ENCODE measurements around the gene SDCCAG8. TPM values are rescaled to one million over a fixed set of nuclear protein-coding genes. Genes with fewer than 3 reads are reported as not detected.

Gene SDCCAG8
- total RNA-seq, 1 donor from 2014 or later: 25.4 TPM

- H3K27me3 Mint-ChIP-seq (ENCODE audit: low read depth): no peaks in the 10 kb centered on the region
- peaks cover 9% of the 10 kb centered on the region for H3K4me1 Mint-ChIP-seq (ENCODE audit: low read depth)
- no peaks in the 10 kb centered on the region for H3K9me3 Mint-ChIP-seq
- no peak overlapping the region for H3K4me3 Mint-ChIP-seq (ENCODE audit: low read depth)
- no peak for DNase-seq (ENCODE audit: low spot score)
- no peaks in the 10 kb centered on the region for H3K36me3 Mint-ChIP-seq (ENCODE audit: low read depth)
- intact Hi-C loops (cut with micrococcal nuclease): no loop called here
- H3K27ac Mint-ChIP-seq: no peak overlapping the region
Observed at GRCh38 chr1:243391355-243391754, 135.5 kb downstream of the SDCCAG8 start.

GRCh38 chr1:243393096-243393495 is 137.3 kb downstream of the SDCCAG8 start:
- Mint-ChIP-seq H3K36me3 (ENCODE audit: low read depth) (no peaks in the 10 kb centered on the region), H3K27me3 (ENCODE audit: low read depth) (no peaks in the 10 kb centered on the region)

GRCh38 chr1:243394066-243394465 is 138.2 kb downstream of the SDCCAG8 start:
- no peaks in the 10 kb centered on the region for H3K36me3 Mint-ChIP-seq (ENCODE audit: low read depth)
- intact Hi-C loops (cut with micrococcal nuclease): no loop called here
- H3K9me3 Mint-ChIP-seq: no peaks in the 10 kb centered on the region
- H3K4me1 Mint-ChIP-seq (ENCODE audit: low read depth): peaks cover 9% of the 10 kb centered on the region
- no peaks in the 10 kb centered on the region for H3K27me3 Mint-ChIP-seq (ENCODE audit: low read depth)
- H3K4me3 Mint-ChIP-seq (ENCODE audit: low read depth): no peak overlapping the region
- DNase-seq (ENCODE audit: low spot score): no peak
- H3K27ac Mint-ChIP-seq: no peak overlapping the region

More at GRCh38 chr1:243393096-243393495, 137.3 kb downstream of the SDCCAG8 start:
- no peak for DNase-seq (ENCODE audit: low spot score)
- H3K4me3 Mint-ChIP-seq (ENCODE audit: low read depth): no peak overlapping the region
- H3K9me3 Mint-ChIP-seq: no peaks in the 10 kb centered on the region
- peaks cover 9% of the 10 kb centered on the region for H3K4me1 Mint-ChIP-seq (ENCODE audit: low read depth)
- H3K27ac Mint-ChIP-seq: no peak overlapping the region
- intact Hi-C loops (cut with micrococcal nuclease): no loop called here

GRCh38 chr1:243394601-243395464 is 139.0 kb downstream of the SDCCAG8 start:
- Mint-ChIP-seq H3K4me3 (ENCODE audit: low read depth) (no peak overlapping the region), H3K27me3 (ENCODE audit: low read depth) (no peaks in the 10 kb centered on the region), H3K9me3 (no peaks in the 10 kb centered on the region), H3K4me1 (ENCODE audit: low read depth) (peaks cover 9% of the 10 kb centered on the region), H3K27ac (no peak overlapping the region), H3K36me3 (ENCODE audit: low read depth) (no peaks in the 10 kb centered on the region)
- intact Hi-C loops (cut with micrococcal nuclease): no loop called here
- no peak for DNase-seq (ENCODE audit: low spot score)

- Mint-ChIP-seq H3K4me1 (ENCODE audit: low read depth) (peaks cover 2% of the 10 kb centered on the region), H3K9me3 (no peaks in the 10 kb centered on the region), H3K27ac (no peak overlapping the region), H3K4me3 (ENCODE audit: low read depth) (no peak overlapping the region), H3K36me3 (ENCODE audit: low read depth) (no peaks in the 10 kb centered on the region), H3K27me3 (ENCODE audit: low read depth) (no peaks in the 10 kb centered on the region)
- intact Hi-C loops (cut with micrococcal nuclease): no loop called here
- DNase-seq (ENCODE audit: low spot score): no peak
Observed at GRCh38 chr1:243396424-243396823, 140.6 kb downstream of the SDCCAG8 start.

GRCh38 chr1:243396876-243397275 is 141.0 kb downstream of the SDCCAG8 start:
- Mint-ChIP-seq H3K27me3 (ENCODE audit: low read depth) (no peaks in the 10 kb centered on the region), H3K4me3 (ENCODE audit: low read depth) (no peak overlapping the region), H3K36me3 (ENCODE audit: low read depth) (no peaks in the 10 kb centered on the region), H3K9me3 (no peaks in the 10 kb centered on the region), H3K27ac (no peak overlapping the region), H3K4me1 (ENCODE audit: low read depth) (peaks cover 2% of the 10 kb centered on the region)
- no peak for DNase-seq (ENCODE audit: low spot score)
- intact Hi-C loops (cut with micrococcal nuclease): no loop called here

GRCh38 chr1:243397613-243398321 is 141.9 kb downstream of the SDCCAG8 start:
- intact Hi-C loops (cut with micrococcal nuclease): no loop called here
- no peaks in the 10 kb centered on the region for H3K27me3 Mint-ChIP-seq (ENCODE audit: low read depth)
- H3K9me3 Mint-ChIP-seq: no peaks in the 10 kb centered on the region
- peaks cover 2% of the 10 kb centered on the region for H3K4me1 Mint-ChIP-seq (ENCODE audit: low read depth)
- no peak overlapping the region for H3K4me3 Mint-ChIP-seq (ENCODE audit: low read depth)
- peaks cover 3% of the 10 kb centered on the region for H3K36me3 Mint-ChIP-seq (ENCODE audit: low read depth)
- no peak overlapping the region for H3K27ac Mint-ChIP-seq
- DNase-seq (ENCODE audit: low spot score): no peak

- no peak for DNase-seq (ENCODE audit: low spot score)
- Mint-ChIP-seq H3K9me3 (no peaks in the 10 kb centered on the region), H3K36me3 (ENCODE audit: low read depth) (peaks cover 3% of the 10 kb centered on the region), H3K4me3 (ENCODE audit: low read depth) (no peak overlapping the region), H3K27ac (no peak overlapping the region), H3K4me1 (ENCODE audit: low read depth) (peaks cover 2% of the 10 kb centered on the region), H3K27me3 (ENCODE audit: low read depth) (no peaks in the 10 kb centered on the region)
- intact Hi-C loops (cut with micrococcal nuclease): no loop called here
Observed at GRCh38 chr1:243399561-243400155, 143.8 kb downstream of the SDCCAG8 start.

GRCh38 chr1:243402868-243403267 is 147.0 kb downstream of the SDCCAG8 start:
- no peak overlapping the region for H3K4me3 Mint-ChIP-seq (ENCODE audit: low read depth)
- DNase-seq (ENCODE audit: low spot score): no peak
- H3K36me3 Mint-ChIP-seq (ENCODE audit: low read depth): peaks cover 10% of the 10 kb centered on the region
- intact Hi-C loops (cut with micrococcal nuclease): no loop called here
- no peak overlapping the region for H3K27ac Mint-ChIP-seq
- H3K9me3 Mint-ChIP-seq: no peaks in the 10 kb centered on the region
- no peaks in the 10 kb centered on the region for H3K27me3 Mint-ChIP-seq (ENCODE audit: low read depth)
- H3K4me1 Mint-ChIP-seq (ENCODE audit: low read depth): peaks cover 17% of the 10 kb centered on the region

GRCh38 chr1:243406424-243406823 is 150.6 kb downstream of the SDCCAG8 start:
- Mint-ChIP-seq H3K36me3 (ENCODE audit: low read depth) (peaks cover 14% of the 10 kb centered on the region), H3K4me3 (ENCODE audit: low read depth) (no peak overlapping the region), H3K4me1 (ENCODE audit: low read depth) (peaks cover 18% of the 10 kb centered on the region), H3K9me3 (no peaks in the 10 kb centered on the region), H3K27ac (no peak overlapping the region), H3K27me3 (ENCODE audit: low read depth) (no peaks in the 10 kb centered on the region)
- no peak for DNase-seq (ENCODE audit: low spot score)
- intact Hi-C loops (cut with micrococcal nuclease): no loop called here

- peak overlapping the region; percentile 62 for H3K27ac Mint-ChIP-seq
Observed at GRCh38 chr1:243407284-243408018, 151.6 kb downstream of the SDCCAG8 start.

GRCh38 chr1:243408479-243408878 is 152.6 kb downstream of the SDCCAG8 start:
- H3K4me3 Mint-ChIP-seq (ENCODE audit: low read depth): no peak overlapping the region
- H3K27me3 Mint-ChIP-seq (ENCODE audit: low read depth): no peaks in the 10 kb centered on the region
- intact Hi-C loops (cut with micrococcal nuclease): no loop called here
- H3K27ac Mint-ChIP-seq: no peak overlapping the region
- H3K9me3 Mint-ChIP-seq: no peaks in the 10 kb centered on the region
- no peak for DNase-seq (ENCODE audit: low spot score)
- peaks cover 11% of the 10 kb centered on the region for H3K36me3 Mint-ChIP-seq (ENCODE audit: low read depth)
- peaks cover 18% of the 10 kb centered on the region for H3K4me1 Mint-ChIP-seq (ENCODE audit: low read depth)

More at GRCh38 chr1:243407284-243408018, 151.6 kb downstream of the SDCCAG8 start:
- Mint-ChIP-seq H3K4me3 (ENCODE audit: low read depth) (peak overlapping the region; percentile 14), H3K4me1 (ENCODE audit: low read depth) (peaks cover 18% of the 10 kb centered on the region), H3K36me3 (ENCODE audit: low read depth) (peaks cover 13% of the 10 kb centered on the region), H3K27me3 (ENCODE audit: low read depth) (no peaks in the 10 kb centered on the region), H3K9me3 (no peaks in the 10 kb centered on the region)
- intact Hi-C loops (cut with micrococcal nuclease): loop anchor here (1.0 kb wide), 1 partner anchor 9 kb away; no protein-coding TSS in a partner anchor
- no peak for DNase-seq (ENCODE audit: low spot score)

All from activated T-helper 2 cell treated with anti-CD3 and anti-CD28 coated beads, Interferon-gamma antibody, Interleukin-2, Interleukin-4, amounts not matched to agents 10 μg/mL and 5 μg/mL and 100 μg/mL, durations not matched to agents 14 hours and 24 hours and 36 hours (primary cell).